GM19328 (cell line): Measurements from ENCODE around the gene SLC27A2.
"Not testable (repeated sequence)": the region's sequence is repeated elsewhere in the genome, so short reads cannot be mapped to it uniquely, and the experiment has no call there.

Source experiments
- ATAC-seq: cut with Tn5 transposase; IDR thresholded peaks from one replicate; pipeline ENCODE4 v1.9.1; 2021; ENCODE audit warnings: mild to moderate bottlenecking, moderate library complexity; ENCODE audit not compliant: unreplicated experiment

The SLC27A2 gene

DNA sequence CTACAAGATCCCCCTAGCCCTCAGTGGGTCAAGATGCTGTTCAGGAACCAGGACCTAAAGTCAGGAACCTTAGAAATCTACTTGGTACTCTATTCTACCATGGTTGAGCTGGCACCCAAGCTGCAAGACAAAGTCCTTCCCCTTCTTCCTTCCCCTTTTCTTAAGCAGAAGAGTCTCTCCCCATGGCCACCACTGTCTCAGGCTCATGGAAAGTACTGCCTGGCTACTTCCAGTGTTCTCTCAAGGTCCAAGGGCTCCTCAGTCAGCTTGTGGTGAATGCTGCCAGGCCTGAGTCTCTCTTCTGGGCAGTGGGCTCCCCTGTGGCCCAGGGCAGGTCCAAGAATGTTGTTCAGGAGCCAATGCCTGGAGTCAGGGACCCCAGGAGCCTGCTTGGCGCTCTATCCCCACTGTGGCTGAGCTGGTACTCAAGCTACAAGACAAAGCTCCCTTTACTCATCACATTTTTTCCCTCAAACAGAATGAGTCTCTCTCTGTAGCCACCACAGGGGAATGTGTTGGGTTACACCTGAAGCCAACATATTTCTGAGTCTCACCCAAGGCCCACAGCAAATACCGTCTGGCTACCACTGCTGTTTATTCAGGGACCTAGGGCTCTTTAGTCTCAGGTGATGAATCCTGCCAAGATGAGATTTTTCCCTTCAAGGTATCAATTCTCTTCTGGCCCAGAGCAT, 18.1 kb upstream of the SLC27A2 start:
- ATAC-seq, result no peak

DNA sequence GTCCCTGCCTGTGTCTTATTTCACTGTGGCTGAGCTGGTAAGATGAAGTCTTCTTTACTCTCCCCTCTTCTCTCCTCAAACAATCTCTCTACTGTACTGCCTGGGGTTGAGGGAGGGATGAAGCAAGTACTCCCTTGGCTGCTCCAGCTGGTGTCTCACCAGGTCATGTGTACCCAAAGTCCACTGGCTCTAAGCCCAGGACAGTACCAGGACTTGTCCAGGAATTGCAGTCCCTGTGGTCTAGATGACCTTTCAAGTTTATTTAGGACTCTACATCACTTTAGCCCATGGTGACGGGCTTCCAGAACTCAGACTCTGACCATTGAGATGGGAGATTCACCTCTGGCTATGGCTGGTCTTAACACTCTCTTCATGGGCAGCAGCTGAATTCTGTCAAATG, 17.5 kb upstream of the SLC27A2 start:
- ATAC-seq, result no peak

DNA sequence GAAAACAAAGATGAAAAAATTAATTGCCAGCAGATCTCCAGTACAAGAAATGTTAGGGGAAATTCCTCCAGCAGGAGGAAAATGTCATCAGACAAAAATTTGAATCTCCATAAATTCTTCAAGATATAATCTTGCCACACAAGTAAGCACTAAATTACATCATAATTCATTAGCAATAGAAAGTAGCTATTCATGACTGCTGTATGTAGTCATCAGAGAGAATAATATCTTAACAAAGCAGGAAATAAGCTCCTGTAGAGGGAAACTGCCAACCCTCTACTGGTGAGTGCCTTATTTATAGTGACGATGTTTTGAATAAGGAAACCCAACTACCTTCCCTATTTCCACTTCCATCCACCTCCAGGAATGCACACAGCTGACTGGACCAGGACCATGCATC, 15.8 kb upstream of the SLC27A2 start:
- no peak for ATAC-seq

DNA sequence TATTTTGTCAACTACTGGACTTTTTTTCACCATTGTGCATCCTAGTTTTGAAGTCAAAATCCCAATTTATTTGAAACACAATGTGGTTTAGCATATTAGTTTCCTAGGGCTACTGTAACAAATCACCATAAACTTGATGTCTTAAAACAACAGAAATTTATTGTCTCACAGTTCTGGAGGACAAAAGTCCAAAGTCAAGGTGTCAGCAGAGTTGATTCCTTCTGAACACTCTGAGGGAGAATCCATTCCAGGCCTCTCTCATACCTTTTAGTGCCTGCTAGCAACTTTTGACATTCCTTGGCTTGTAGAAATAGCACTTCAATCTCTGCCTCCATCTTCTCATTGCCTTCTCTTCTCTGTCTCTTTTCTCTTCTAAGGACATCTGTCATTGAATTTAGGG, 14.9 kb upstream of the SLC27A2 start:
- no peak for ATAC-seq

DNA sequence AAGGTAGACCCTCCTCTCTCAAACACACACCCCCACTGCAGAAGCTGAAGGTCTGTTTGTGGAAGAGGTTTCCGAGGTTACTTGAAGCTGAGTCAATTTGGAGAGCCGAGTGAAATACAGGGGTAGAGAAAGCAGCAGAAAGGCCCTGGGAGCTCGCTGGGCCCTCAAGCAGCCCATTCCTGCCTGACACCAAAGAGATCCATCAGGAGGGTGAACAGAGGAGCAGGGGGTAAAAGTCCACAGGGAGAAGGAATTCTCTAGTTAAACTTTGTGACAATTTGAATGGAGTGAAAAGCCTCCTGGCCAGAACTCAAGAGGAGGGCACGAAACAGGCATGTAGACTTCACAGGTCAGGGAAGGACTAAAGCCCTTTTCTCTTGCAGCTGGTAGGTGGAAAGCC, 13.6 kb upstream of the SLC27A2 start:
- no peak for ATAC-seq

DNA sequence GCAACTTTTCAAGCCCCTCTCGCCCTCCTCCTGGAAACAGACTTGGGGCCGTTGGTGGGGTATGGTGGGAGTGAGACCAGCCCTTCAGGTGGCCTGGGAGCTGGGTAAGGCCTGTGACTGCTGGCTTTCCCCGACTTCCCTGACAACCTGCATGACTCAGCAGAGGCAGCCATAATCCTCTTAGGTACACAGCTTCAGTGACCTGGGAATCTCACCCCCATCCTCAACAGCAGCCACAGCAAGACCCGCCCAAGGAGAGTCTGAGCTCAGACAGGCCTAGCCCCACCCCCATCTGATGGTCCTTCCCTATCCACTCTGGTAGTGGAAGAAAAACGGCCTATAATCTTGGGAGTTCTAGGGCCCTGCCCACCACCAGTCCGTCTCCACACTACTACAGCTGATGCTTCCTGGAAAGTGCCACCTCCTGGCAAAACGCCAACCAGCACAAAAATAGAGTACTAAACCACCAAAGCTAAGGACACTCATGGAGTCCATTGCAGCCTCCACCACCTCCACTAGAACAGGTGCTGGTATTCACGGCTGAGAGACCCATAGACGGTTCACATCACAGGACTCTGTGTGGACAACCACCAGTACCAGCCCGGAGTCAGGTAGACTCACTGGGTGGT, 13.1 kb upstream of the SLC27A2 start:
- ATAC-seq, result no peak

DNA sequence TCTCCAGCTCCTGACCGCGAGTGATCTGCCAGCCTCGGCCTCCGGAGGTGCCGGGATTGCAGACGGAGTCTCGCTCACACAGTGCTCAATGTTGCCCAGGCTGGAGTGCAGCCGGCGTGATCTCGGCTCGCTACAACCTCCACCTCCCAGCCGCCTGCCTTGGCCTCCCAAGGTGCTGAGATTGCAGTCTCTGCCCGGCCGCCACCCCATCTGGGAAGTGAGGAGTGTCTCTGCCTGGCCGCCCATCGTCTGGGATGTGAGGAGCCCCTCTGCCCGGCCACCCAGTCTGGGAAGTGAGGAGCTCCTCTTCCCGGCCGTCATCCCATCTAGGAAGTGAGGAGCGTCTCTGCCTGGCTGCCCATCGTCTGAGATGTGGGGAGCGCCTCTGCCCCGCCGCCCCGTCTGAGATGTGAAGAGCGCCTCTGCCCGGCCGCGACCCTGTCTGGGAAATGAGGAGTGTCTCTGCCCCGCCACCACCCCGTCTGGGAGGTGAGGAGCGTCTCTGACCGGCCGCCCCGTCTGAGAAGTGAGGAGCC, 9.6 kb upstream of the SLC27A2 start:
- ATAC-seq, result not testable (repeated sequence)

DNA sequence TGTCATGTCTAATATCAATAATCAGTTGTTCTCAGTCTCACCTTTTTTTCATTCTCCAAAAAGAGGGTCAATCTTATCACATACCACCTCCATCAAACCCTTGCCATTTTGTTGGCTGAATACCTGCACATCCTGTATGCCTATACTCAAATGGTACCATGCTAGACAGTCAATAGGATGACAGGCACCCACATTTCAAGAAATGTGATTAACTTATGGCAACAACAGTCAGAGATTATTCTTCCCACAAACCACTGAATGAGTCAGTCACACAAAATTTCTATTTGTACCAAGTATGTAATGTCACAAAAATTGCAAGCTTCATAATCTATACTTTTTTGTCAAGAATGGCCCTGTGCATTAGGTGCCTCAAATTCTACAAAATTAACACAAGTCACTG, 5.1 kb upstream of the SLC27A2 start:
- ATAC-seq, result no peak

DNA sequence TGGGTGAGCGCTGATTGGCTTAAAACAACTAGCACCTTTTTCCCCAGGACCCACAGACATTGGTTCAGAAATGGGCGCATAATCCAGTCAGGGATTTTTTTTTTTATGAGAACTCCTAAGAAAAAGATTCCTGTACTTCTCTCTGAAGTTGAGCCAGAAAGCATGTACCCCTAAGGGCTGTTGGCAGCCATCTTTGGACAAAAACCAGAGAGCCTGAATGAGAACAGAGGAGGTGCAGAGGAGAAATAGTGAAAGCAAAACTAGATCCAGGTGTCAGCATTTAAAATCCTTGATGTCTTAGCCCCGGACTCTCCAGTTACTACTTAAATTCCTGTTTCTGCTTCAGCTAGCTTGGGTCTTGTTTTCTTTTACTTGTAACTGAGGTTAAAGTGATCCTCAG, 1.9 kb upstream of the SLC27A2 start:
- ATAC-seq, result no peak

DNA sequence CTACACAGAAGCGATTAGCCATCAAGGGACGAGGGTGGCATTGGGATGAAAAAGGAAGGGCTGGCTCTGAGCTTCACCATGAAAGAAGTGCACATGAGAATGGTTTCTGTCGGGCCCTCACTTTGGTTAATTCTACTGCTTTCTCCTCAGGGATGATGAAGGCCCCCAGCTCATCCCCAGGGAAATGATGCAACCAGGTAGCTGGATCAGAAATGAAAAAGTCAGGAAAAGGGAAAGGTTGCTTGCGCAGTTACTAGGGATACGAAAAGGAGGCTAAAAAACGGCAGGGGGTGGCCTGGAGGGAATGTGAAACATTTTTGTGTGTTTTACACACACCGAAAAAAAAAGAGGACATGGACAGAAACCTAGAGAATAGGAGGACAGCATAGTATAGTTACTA, 1.4 kb upstream of the SLC27A2 start:
- ATAC-seq, result no peak

DNA sequence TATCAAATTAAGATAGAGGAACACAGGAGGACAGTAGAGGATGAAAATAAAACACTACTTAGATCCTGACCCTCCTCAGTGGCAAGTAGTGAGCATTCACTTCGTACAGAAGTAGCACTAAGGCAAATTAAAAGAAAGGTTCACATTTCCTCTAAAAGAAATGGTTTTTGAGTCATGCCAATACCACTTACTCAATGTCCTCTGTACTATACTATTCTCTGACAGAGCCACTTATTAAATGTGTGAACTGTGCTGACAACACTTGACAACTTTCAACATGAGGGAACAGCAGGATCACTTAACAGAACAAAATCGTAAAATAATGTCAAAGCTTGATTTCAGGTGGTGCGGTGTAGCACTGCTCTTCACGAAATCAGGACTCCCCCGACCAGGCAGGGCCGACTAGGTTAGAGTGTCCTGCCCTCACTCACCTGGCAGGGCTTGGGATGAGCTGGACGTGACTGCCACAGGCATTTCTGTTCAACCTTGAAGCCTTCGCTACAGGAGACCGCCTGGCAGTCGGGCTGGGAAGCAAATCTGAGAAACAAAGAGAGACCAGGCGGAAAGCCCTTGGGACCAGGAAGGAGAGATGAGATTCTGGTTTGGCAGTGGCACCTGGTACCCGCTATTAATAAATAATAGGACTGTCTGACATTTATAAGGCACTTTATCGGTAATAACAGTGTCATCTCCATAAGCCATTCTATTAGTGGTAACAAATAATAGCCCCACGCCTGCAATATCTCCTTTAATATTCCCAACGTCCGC, 611 bp upstream of the SLC27A2 start:
- no peak for ATAC-seq

DNA sequence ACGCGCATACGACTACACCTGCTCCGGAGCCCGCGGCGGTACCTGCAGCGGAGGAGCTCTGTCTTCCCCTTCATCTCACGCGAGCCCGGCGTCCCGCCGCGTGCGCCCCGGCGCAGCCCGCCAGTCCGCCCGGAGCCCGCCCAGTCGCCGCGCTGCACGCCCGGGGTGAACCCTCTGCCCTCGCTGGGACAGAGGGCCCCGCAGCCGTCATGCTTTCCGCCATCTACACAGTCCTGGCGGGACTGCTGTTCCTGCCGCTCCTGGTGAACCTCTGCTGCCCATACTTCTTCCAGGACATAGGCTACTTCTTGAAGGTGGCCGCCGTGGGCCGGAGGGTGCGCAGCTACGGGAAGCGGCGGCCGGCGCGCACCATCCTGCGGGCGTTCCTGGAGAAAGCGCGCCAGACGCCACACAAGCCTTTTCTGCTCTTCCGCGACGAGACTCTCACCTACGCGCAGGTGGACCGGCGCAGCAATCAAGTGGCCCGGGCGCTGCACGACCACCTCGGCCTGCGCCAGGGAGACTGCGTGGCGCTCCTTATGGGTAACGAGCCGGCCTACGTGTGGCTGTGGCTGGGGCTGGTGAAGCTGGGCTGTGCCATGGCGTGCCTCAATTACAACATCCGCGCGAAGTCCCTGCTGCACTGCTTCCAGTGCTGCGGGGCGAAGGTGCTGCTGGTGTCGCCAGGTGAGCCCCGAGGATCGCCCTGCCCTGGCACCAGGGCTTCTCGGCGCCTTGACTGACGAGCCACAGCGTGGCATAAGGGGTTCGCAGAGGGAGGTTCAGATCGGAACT, 420 bp downstream of the SLC27A2 start:
- peak; percentile 63 for ATAC-seq

DNA sequence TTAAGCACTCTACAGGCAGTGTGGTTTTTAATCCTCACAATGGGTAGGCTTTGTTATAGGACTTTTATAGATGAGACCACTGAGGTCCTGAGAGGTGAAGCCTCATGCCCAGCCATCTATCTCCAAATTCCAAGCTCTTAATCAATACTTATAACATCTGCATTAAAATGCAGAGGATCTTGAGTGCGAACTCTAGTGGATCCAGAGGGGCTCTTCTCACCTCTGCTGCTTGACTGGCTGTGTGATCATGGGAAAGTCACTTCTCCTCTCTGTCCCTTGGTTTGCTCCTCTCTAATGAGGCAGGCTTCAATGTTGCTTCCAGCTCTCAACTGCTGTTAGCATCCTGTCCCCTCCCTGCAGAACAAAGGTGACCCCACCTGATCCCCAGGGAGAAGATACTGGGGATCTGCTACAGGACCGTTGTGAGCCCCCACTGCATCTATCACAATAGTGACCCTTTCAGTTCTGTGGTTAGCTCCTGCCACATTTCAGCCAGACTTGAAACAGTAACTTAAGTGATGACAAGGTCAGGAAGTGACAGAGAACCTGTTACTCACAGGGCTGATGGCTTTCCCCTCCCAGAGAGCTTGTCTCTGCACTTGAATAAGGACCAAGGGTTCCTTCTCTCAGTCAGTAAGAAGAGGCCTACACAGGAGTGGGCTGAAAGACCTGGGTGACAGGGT, 1.3 kb downstream of the SLC27A2 start:
- ATAC-seq, result no peak

DNA sequence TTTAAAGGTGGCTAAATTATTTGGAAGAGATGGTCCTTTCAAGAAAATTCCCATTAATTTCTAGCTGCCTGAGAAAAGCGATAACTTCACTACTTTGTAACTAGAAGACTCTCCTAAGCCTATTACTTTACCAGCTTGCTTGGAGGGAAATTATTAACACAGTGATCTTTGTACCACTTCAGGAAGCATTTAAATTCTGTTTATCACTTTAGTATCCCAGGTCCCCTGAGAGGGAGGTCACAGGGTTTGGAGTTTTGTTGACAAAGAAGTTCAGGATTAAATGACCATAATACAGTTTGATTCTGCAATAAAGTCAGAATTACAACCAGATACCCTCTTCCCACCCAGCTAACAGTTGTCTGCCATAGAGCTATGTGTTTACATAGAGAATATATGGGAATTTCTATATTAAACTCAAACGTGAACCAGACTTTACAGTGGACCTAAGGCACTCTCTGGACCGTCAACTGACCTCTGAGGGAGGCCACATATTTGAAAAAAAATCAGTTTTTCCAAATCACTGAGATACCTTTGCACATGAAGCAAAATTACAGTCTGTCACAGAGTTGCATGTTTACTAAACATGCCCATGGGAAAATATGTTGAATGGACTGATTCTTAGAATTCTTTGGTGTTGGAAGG, 3.0 kb downstream of the SLC27A2 start:
- ATAC-seq, result no peak

DNA sequence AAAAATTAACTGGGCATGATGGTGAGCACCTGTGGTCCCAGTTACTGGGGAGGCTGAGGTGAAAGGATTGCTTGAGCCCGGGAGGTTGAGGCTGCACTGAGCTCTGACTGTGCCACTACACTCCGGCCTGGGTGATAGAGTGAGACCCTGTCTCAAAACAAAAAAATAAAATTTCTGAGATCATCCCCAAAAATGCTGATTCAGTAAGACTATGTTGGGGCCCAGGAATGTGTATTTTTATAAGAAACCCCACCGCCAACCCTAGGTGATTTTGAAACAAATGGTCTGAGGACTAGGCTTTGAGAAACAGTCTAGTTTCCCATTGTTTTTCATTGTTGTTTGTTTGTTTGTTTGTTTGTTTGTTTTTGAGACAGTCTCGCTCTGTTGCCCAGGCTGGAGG, 4.1 kb downstream of the SLC27A2 start:
- no peak for ATAC-seq

DNA sequence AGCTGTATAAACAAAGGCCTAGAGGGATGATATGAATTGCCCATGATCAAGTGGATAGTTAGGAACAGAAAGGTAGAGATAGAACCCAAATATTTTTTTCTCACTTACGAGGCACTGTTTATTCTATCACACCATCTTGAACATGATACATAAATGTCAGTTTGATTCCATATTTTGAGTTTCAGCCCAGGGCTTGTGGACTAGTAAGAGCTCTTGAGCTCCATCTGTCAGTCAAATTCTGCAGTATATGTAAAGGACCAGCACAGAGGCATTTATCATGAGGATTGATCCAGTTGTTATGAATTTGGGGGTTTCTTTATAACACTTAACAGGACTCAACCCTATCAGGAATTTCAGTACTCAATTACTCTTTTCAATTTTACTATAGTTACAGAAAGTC, 4.8 kb downstream of the SLC27A2 start:
- ATAC-seq, result no peak

DNA sequence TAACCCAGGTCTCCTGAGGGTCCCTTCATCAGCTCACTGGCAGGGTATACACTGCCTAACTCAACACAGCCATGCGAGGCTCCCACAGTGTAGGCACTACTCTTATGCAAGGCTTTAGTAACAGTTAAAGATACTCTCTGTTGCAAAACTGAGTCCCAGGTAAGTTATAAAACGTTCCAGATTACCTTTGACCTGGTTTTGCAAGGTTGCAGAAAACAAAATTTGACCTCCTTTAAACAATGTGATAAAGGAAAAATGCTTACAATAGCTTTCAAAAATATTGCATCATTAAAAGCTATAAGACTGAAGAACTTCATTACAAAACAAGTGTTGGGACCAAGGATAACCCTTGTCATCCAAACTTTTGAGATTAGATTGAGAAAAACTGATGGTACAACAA, 5.5 kb downstream of the SLC27A2 start:
- no peak for ATAC-seq

DNA sequence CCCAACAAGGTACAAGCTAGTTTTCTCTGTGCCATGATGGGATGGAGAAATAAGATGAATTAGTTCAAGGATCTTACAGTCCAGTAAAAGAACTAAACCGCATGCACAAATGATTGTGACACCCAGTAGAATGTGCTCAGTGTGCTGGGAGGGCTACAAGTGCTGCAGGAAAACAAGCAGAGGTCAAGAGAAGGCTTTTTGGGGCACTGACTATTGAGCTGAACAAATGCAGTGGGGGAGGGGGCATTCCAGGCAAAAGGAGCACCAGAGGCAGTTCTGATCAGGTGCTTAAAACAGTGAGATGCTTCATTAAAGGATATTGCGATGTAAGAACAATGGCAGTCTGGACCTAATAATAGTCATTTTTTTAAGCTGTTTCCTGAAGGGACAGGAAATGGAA, 6.0 kb downstream of the SLC27A2 start:
- no peak for ATAC-seq

DNA sequence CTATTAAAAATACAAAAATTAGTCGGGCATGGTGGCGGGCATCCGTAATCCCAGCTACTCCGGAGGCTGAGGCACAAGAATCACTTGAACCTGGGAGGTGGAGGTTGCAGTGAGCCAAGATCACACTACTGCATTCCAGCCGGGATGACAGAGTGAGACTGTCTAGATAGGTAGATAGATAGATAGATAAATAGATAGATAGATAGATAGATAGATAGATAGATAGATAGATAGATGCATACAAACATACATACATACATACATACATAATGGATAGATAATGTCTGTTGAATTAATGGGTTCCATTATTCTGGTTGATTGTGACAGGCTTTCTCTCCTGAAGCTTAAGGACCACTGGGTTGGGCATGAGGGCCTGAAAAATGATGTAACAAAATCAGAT, 6.8 kb downstream of the SLC27A2 start:
- ATAC-seq, result not testable (repeated sequence)

DNA sequence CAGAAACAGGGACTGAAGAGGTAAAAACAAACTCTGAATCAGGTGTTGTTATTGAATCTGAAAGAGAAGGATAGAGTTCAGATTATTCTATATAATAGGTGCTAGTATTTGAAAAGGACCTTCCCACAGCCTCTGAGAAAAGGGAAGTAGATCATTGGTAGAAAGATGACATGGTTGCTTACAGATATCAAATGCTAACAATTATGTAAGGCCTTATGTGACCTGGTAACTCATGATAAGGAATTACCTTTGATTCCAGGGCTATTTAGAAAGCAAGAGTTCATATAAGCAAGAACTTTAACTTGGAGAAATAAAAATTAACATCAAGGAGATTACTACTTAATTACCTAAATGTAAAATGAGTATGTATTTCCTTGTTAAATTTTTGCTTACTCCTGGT, 7.6 kb downstream of the SLC27A2 start:
- no peak for ATAC-seq
